Pons (tissue), 1 donor: ENCODE measurements around the gene MAGIX.

Experiments
- DNase-seq: peaks from one replicate; pipeline ENCODE4 v3.0.0-alpha.2; 2016; ENCODE audit warnings: low spot score

MAGIX gene

DNA sequence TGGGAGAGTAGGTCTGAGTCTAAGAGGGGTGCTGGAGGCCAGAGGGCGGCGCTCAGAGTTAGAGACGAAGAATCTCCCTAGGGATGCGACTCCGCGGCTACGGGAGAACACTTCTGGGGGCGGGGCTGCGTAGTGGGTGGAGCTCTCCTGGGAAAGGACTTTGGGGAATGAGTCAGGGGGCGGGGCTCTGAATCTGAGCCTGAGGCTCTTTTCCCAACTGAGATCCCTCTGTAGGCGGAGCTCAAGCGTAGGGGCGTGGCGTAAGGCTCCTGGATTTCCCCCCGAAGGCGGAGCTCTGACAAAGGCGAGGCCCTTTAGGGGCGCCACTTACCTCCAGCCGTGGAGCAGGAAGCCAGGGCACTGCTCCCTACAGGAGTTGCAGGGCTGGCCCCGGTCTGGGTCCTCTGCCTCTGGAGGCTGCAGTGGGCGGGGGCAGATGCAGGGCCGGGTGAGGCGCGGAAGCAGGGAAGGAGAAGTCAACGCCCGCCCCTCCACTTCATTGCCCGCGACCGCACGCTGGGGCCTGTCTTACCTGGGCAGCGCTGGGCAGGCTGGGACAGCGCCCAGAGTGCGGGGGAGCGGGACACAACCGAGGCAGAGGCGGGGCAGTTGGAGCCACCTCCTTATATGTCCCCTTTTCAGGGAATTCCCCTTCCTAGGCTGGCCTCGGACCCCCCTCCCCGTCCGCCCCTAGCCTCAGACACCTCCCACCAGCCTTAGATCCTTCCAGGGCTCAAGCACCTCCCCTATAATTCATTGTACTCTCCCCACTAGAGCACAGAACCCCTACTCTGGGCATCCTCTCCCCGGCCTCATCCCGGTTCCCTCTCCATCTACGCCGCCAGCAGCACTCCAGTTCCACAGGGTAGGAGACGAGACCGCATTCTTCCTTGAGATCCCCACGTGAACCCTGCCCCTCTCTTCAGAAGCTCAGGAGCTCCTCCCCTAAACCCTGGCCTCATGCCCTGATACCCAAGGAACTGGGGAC is 22.0 kb downstream of the MAGIX start:
- no peak for DNase-seq

GRCh38 chrX:49186125-49187027 is 23.8 kb downstream of the MAGIX start, which contains the start of gene PRICKLE3:
PRICKLE3 (minus strand) TSS chrX:49186373; CDS start chrX:49186297, 76 bp downstream.
- no peak for DNase-seq

DNA sequence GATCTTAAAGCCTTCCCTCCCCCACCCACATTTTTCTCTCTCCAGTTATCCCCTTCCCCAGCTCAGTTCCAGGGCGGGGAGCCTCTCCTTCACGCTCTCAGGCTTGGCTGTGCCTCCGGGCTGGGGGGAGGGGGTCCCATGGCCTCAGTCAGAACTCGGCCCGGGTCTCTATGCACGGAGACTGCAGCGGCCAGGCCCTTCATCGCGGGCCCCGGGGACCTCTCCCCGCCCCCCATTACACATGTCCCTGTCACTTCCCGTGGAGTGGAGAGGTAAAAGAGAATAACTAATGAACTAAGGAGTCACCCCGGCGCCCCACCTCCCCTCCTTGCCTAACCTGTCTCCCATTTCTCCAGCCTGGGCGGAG is 24.5 kb downstream of the MAGIX start:
- DNase-seq, result no peak

- DNase-seq, result no peak
Measured at GRCh38 chrX:49187526-49187925, 25.0 kb downstream of the MAGIX start.

DNA sequence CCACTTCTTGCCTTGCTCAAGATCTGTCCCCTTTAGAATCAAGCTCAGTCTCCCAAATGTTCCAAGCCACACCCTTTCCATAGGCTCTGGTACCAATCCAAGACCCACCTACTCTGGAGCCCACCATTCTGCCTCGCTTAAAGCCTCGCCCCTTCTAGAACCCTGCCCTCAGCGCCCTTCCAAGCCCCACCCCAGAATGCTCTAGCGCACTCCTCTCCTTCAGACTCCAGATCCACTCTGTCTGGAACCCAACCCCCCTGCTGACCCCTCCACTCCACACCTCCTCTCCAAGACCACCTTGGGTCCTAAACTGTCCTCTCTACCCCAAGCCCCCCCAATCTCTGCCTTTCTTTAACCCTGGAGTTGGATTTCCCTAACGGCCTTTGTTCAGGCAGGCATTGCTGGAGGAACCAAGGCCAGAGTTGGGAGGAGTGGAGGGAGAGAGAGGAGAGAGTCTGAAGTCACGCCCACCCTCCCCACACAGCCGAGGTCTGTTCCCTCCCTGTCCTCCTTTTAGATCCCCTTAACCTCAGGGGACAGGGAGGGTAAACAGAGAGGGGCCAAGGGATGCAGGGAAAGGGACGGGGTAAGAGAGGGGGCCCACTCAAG is 26.0 kb downstream of the MAGIX start:
- DNase-seq, result no peak

DNA sequence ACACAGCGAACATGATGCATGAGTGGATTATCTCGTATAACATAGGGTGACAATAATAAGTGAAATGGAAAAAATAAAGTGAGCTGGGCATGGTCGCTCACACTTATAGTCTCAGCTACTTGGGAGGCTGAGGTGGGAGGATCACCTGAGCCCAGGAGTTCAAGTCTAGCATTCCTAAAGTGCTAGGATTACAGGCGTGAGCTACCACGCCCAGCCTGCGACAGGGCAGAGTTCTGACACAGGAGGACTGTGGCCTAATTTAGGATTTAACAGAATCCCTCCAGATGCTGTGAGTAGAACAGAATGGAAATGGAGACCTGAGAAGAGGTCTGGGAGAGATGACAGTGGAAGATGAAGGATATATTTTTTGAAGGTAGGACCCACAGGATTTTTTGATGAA is 27.0 kb downstream of the MAGIX start:
- DNase-seq, result no peak

- DNase-seq, result peak; percentile 99
Measured at GRCh38 chrX:49190821-49191573, 28.4 kb downstream of the MAGIX start.

GRCh38 chrX:49191574-49192011 is 29.0 kb downstream of the MAGIX start:
- no peak for DNase-seq

DNA sequence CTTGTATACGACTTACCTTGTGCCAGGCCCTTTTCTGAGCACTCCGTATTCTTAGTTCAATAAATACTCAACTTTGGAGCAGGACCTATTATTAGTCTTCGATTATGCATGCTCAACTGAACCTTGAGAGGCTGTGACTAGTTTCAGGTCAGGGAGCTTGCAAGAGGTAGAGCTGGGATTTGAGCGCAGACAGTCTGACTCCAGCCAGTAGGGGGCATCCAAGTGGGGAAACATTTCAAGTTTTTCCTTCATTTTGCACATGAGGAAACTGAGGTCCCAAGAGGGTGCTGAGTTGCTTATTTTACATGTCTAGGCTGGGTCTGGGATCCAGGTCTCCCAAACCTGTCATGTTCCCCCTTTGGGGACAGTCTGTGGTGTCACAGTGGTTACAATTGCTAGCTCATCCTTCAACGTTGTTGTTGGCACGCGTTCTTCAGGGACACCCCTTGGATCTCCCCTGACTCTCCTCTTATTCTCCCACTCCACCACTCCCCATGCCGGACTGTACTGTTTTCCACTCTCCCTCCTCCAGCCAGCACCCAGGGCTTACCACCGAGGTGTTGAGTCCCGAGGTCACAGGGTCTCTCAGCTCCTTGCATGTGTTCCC is 30.3 kb downstream of the MAGIX start:
- no peak for DNase-seq

- DNase-seq, result no peak
Measured at GRCh38 chrX:49193542-49193964, 31.0 kb downstream of the MAGIX start.

GRCh38 chrX:49197543-49198087 is 35.1 kb downstream of the MAGIX start:
- DNase-seq, result no peak

GRCh38 chrX:49198540-49199314 is 36.2 kb downstream of the MAGIX start:
- no peak for DNase-seq

- no peak for DNase-seq
Measured at GRCh38 chrX:49199315-49199595, 36.7 kb downstream of the MAGIX start.

GRCh38 chrX:49199906-49200771 is 37.6 kb downstream of the MAGIX start, which contains the start of gene SYP:
SYP (minus strand) TSS chrX:49200193; CDS start chrX:49200186, 7 bp downstream.
- peak; percentile 69 for DNase-seq

DNA sequence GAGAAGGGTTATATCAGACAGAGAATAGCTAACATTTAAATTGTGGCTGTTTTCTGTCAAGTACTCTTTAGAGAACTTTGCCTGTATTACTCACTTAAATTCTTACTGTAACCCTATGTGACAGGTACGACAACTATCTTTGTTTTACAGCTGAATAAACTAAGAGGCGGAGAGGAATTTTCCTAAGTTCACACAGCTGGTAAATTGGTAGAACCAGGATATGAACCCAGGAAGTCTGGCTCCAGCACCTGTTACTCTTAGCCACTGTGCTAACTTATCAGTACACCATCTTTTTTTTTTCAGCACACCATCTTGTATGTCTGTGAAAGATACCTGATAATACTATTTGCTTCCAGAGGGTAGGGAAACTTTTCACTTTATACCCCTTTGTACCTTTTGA is 39.5 kb downstream of the MAGIX start:
- no peak for DNase-seq

- DNase-seq, result no peak
Measured at GRCh38 chrX:49203536-49203935, 41.0 kb downstream of the MAGIX start.

GRCh38 chrX:49204017-49204416 is 41.5 kb downstream of the MAGIX start:
- no peak for DNase-seq

GRCh38 chrX:49204709-49205108 is 42.2 kb downstream of the MAGIX start:
- no peak for DNase-seq

DNA sequence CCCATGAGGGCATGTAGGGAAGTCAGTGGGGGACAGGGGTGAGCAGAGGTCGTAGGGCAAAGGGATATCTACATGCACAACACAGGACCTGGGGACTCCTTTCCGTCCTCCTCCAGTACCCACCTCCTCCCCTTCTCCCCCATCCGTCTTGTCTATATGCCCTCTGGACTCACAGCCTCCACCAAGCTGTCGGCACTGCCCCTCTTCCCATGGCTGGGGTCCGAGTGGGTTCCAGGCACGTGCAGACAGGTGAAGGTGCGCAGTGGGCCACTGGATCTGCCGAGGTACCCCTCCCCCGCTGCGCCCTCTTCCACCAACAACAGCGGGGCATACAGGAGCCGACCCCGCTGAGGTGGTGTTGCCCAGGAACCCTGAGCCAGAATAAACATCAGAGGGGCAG is 42.9 kb downstream of the MAGIX start:
- no peak for DNase-seq
